CD14-positive monocyte (primary cell): ENCODE data around the gene FLT1. TPM values are rescaled to one million over a fixed set of nuclear protein-coding genes. Genes with fewer than 3 reads are reported as not detected.
A peak's percentile ranks its signal among the peaks of the same experiment; 100 is the strongest.

ENCODE experiments used
- DNase-seq, 3 donors: peaks; one replicate each; pipeline ENCODE4 v3.0.0-alpha.2; 2011 to 2022
- H2AFZ ChIP-seq: 2 replicates; pipeline ENCODE4 v1.6.0; 2012; ENCODE audit warnings: mild to moderate bottlenecking, low read depth, low read length, inconsistent platforms; ENCODE audit not compliant: insufficient read depth, poor library complexity, severe bottlenecking
- H3K27ac ChIP-seq, 2 donors: 1 replicate in 1 of 2; 2 replicates in 1 of 2; pipeline ENCODE4 v1.5.1; 2012 to 2013; ENCODE audit warnings: low read length in 2 of 2, control low read depth in 1 of 2, inconsistent platforms in 1 of 2, low read depth in 1 of 2, mild to moderate bottlenecking in 1 of 2
- H3K27me3 ChIP-seq, 2 donors: one replicate each; pipeline versions ENCODE4 v1.6.0 to v1.6.1; 2011 to 2013; ENCODE audit warnings: low read length in 2 of 2; ENCODE audit not compliant: control insufficient read depth in 2 of 2, insufficient read depth in 2 of 2
- H3K36me3 ChIP-seq, 2 donors: replicated peaks in 1 of 2; 1 replicate in 1 of 2; 2 replicates in 1 of 2; pipeline versions ENCODE4 v1.5.1 to v1.6.1; 2012 to 2013; ENCODE audit warnings: low read length in 2 of 2, control low read depth in 1 of 2, inconsistent platforms in 1 of 2, mild to moderate bottlenecking in 1 of 2; ENCODE audit not compliant: insufficient read depth in 2 of 2, control insufficient read depth in 1 of 2
- H3K4me1 ChIP-seq, 2 donors: 1 replicate in 1 of 2; 2 replicates in 1 of 2; pipeline versions ENCODE4 v1.5.1 to v1.6.1; 2012 to 2013; ENCODE audit warnings: low read length in 2 of 2, control low read depth in 1 of 2, inconsistent platforms in 1 of 2, mild to moderate bottlenecking in 1 of 2, moderate library complexity in 1 of 2; ENCODE audit not compliant: insufficient read depth in 2 of 2, control insufficient read depth in 1 of 2
- H3K4me2 ChIP-seq: replicated peaks from 2 replicates; pipeline ENCODE3; 2012; ENCODE audit warnings: low read length, moderate library complexity, mild to moderate bottlenecking; ENCODE audit not compliant: poor library complexity, severe bottlenecking; ENCODE audit errors: extremely low read depth
- H3K4me3 ChIP-seq, 3 experiments: fragments of 200-600 bp in 1 of 3; sonication (generic) in 1 of 3; replicated peaks in 1 of 3; 1 replicate in 2 of 3; 2 replicates in 1 of 3; pipeline ENCODE4 v1.5.1; 2011 to 2013; ENCODE audit warnings: low read length in 3 of 3, mild to moderate bottlenecking in 3 of 3, control low read depth in 2 of 3, low read depth in 2 of 3, inconsistent platforms in 1 of 3, moderate library complexity in 1 of 3
- H3K79me2 ChIP-seq: 2 replicates; pipeline ENCODE4 v1.6.0; 2012; ENCODE audit warnings: mild to moderate bottlenecking, control low read depth, inconsistent platforms, low read length, moderate library complexity; ENCODE audit not compliant: insufficient read depth
- H3K9ac ChIP-seq: 2 replicates; pipeline ENCODE4 v1.6.0; 2017; ENCODE audit warnings: low read length, mild to moderate bottlenecking; ENCODE audit not compliant: insufficient read depth, poor library complexity, severe bottlenecking
- H3K9me3 ChIP-seq, 2 donors: replicated peaks in 1 of 2; 1 replicate in 1 of 2; 2 replicates in 1 of 2; pipeline versions ENCODE4 v1.5.1 to v1.6.1; 2012 to 2013; ENCODE audit warnings: low read length in 2 of 2, control low read depth in 1 of 2; ENCODE audit not compliant: control insufficient read depth in 1 of 2, insufficient read depth in 1 of 2
- H4K20me1 ChIP-seq: 2 replicates; pipeline ENCODE4 v1.6.0; 2012; ENCODE audit warnings: mild to moderate bottlenecking, low read length, control low read depth, moderate library complexity; ENCODE audit not compliant: insufficient read depth
- H3K27ac Mint-ChIP-seq, 7 donors: one replicate each; pipeline ENCODE4 v1.8.0; 2020; ENCODE audit warnings: mild to moderate bottlenecking in 7 of 7, mixed read lengths in 7 of 7, moderate library complexity in 6 of 7, inconsistent platforms in 2 of 7
- H3K27me3 Mint-ChIP-seq, 3 donors: one replicate each; pipeline ENCODE4 v1.8.0; 2021 to 2022; ENCODE audit warnings: low read depth in 3 of 3, mild to moderate bottlenecking in 3 of 3, mixed read lengths in 3 of 3, moderate library complexity in 3 of 3, inconsistent platforms in 1 of 3
- H3K36me3 Mint-ChIP-seq, 2 donors: one replicate each; pipeline ENCODE4 v1.8.0; 2020; ENCODE audit warnings: mixed read lengths in 2 of 2, inconsistent platforms in 1 of 2, mild to moderate bottlenecking in 1 of 2
- H3K4me1 Mint-ChIP-seq: one replicate; pipeline ENCODE4 v1.8.0; 2020; ENCODE audit warnings: mild to moderate bottlenecking, mixed read lengths
- H3K4me3 Mint-ChIP-seq, 2 donors: one replicate each; pipeline ENCODE4 v1.8.0; 2020; ENCODE audit warnings: mild to moderate bottlenecking in 2 of 2, mixed read lengths in 2 of 2, moderate library complexity in 1 of 2
- H3K9me3 Mint-ChIP-seq, 7 donors: one replicate each; pipeline ENCODE4 v1.8.0; 2020 to 2022; ENCODE audit warnings: mixed read lengths in 7 of 7, mild to moderate bottlenecking in 6 of 7, moderate library complexity in 6 of 7, inconsistent platforms in 2 of 7
- WGBS: methylation state at CpG from one replicate; pipeline ENCODE4 v1.1.5; 2013; ENCODE audit warnings: missing lambda C conversion rate; ENCODE audit not compliant: insufficient coverage; 5-methylcytosine and 5-hydroxymethylcytosine counted together
- intact Hi-C, 2 donors: fragments of 100-400 bp; cut with micrococcal nuclease; formaldehyde crosslinking; loops; one replicate each; pipeline versions ENCODE4 v1.15.0 to v1.15.1; 2023
- polyA plus RNA-seq, 3 donors: library from polyadenylated mRNA; depleted of rRNA in 1 of 3; unstranded in 2 of 3; stranded (reverse) in 1 of 3; fragments of 300-500 nt in 2 of 3; fragments of >200 nt in 1 of 3; fragmentation: Illumina TruSeq in 2 of 3; gene quantifications; 1 replicate in 2 of 3; 2 replicates in 1 of 3; pipeline ENCODE4 v1.2.3, GENCODE V29; 2012 to 2021
- TF ChIP-seq, protein P1 (sequence below): fragments of 200-600 bp; IDR thresholded peaks from one replicate; pipeline ENCODE4 v1.8.0; 2022; ENCODE audit warnings: antibody characterized with exemption, mild to moderate bottlenecking

Gene FLT1
- polyA plus RNA-seq, 3 donors, result 0.28 TPM; not detected in 2

DNA sequence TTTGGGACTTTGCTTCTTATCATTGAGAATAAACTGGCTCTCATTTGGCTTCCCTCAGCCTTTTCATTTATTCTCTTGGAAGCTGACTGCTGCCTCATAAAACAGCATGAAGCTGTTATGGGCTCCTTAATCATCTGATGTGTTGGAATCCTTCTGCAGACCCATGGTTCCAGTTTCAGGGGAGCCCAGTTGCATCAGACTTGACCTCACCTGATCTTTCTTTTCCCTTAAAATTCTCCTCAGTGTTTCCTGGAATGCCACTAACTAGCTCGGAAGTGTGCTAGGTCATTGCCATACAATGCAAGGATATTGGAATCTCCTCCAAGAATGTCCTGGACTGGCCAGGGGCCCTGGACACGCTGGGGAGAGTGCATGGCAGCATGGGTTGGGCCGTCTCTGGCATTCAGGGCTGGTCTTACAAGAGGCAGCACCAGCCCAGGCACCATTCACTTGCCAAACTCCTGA is 158.7 kb downstream of the FLT1 start:
- Histone ChIP-seq H3K4me3 (no peak overlapping the region), H3K79me2 (no peaks in the 10 kb centered on the region), H2AFZ (no peak overlapping the region), H3K9me3 (no peaks in the 10 kb centered on the region), H3K27me3 (peaks cover 77 to 86% of the 10 kb centered on the region in 2 donors), H4K20me1 (no peaks in the 10 kb centered on the region), H3K9ac (no peak overlapping the region), H3K36me3 (no peaks in the 10 kb centered on the region), H3K4me1 (no peaks in the 10 kb centered on the region), H3K4me2 (no peak overlapping the region), H3K27ac (no peak overlapping the region)
- intact Hi-C loops, result no loop called here
- H3K36me3 Mint-ChIP-seq, result no peaks in the 10 kb centered on the region
- no peak for DNase-seq
- TF ChIP-seq, protein P1, sequence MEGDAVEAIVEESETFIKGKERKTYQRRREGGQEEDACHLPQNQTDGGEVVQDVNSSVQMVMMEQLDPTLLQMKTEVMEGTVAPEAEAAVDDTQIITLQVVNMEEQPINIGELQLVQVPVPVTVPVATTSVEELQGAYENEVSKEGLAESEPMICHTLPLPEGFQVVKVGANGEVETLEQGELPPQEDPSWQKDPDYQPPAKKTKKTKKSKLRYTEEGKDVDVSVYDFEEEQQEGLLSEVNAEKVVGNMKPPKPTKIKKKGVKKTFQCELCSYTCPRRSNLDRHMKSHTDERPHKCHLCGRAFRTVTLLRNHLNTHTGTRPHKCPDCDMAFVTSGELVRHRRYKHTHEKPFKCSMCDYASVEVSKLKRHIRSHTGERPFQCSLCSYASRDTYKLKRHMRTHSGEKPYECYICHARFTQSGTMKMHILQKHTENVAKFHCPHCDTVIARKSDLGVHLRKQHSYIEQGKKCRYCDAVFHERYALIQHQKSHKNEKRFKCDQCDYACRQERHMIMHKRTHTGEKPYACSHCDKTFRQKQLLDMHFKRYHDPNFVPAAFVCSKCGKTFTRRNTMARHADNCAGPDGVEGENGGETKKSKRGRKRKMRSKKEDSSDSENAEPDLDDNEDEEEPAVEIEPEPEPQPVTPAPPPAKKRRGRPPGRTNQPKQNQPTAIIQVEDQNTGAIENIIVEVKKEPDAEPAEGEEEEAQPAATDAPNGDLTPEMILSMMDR, result no peak
- H3K4me1 Mint-ChIP-seq, result no peaks in the 10 kb centered on the region
- peaks cover 0 to 2% (median 0%) of the 10 kb centered on the region in 7 donors for H3K9me3 Mint-ChIP-seq
- no peak overlapping the region for H3K27ac Mint-ChIP-seq
- H3K4me3 Mint-ChIP-seq, result peak overlapping the region in 1 of 2 donors; percentile 49
- WGBS, result 100% methylated on average over 2 of the region's 3 CpGs
- H3K27me3 Mint-ChIP-seq, result peaks cover 59 to 93% (median 64%) of the 10 kb centered on the region in 3 donors

DNA sequence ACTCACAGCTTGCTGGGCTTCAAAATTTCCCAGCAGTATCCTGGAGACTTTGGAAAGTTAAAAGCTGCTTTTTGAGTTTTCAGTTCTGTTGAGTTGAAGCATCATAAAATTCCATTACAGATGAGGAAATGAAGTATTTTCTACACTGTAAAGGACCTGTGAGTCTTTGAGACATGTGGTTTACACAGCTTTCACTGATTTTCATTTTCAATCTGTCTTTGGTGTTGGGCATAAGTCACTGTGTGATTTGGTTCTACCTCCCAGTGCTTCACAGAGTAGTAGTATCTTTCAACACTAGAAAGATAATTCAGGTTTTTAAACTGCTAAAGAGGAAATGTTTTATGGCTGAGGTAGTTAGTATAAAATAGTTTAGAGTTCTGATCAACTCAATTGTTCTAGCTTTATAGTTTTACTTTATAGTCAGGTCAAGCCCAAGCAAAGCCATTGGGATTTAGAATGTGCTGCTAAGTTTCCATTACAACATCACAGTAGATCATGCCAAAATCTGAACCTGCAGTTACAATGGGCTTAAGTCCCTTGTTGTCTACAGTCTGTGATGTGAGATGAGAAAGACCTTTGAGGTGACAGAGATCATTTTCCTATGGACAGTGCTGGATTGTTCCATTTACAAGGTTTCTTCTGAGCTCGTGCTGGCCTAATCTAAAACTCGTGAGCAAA is 161.6 kb downstream of the FLT1 start:
- WGBS, result 100% methylated on average over 1 of the region's 2 CpGs
- TF ChIP-seq, protein P1, result no peak
- intact Hi-C loops, result no loop called here

More for the DNA sequence above, 161.6 kb downstream of the FLT1 start:
- no peak overlapping the region for H3K27ac ChIP-seq
- H3K27me3 Mint-ChIP-seq, result peaks cover 47 to 82% (median 52%) of the 10 kb centered on the region in 3 donors
- H3K27me3 ChIP-seq, result peaks cover 50 to 74% of the 10 kb centered on the region in 2 donors
- no peak overlapping the region for H3K4me3 ChIP-seq
- H2AFZ ChIP-seq, result no peak overlapping the region
- H3K4me1 Mint-ChIP-seq, result peaks cover 2% of the 10 kb centered on the region
- no peak for DNase-seq
- no peaks in the 10 kb centered on the region for H3K4me1 ChIP-seq
- H4K20me1 ChIP-seq, result no peaks in the 10 kb centered on the region
- H3K9ac ChIP-seq, result no peak overlapping the region
- H3K4me2 ChIP-seq, result no peak overlapping the region
- H3K36me3 ChIP-seq, result no peaks in the 10 kb centered on the region
- H3K36me3 Mint-ChIP-seq, result no peaks in the 10 kb centered on the region
- no peak overlapping the region for H3K27ac Mint-ChIP-seq
- H3K9me3 Mint-ChIP-seq, result no peaks in the 10 kb centered on the region
- H3K79me2 ChIP-seq, result no peaks in the 10 kb centered on the region
- no peaks in the 10 kb centered on the region for H3K9me3 ChIP-seq
- H3K4me3 Mint-ChIP-seq, result no peak overlapping the region
